Hepatocyte (in vitro differentiated cells): ENCODE data around the gene GPRC5D. TPM values are rescaled to one million over a fixed set of nuclear protein-coding genes. Genes with fewer than 3 reads are reported as not detected.

Experiments
- DNase-seq: peaks from one replicate; pipeline ENCODE4 v3.0.0-alpha.2; 2016; ENCODE audit warnings: low spot score
- H2AFZ ChIP-seq: fragments of 200-600 bp; sonication (generic); 2 replicates; pipeline ENCODE4 v1.6.0; 2016; ENCODE audit warnings: antibody characterized with exemption, mild to moderate bottlenecking
- H3K27ac ChIP-seq: fragments of 200-600 bp; sonication (generic); 2 replicates; pipeline ENCODE4 v1.5.1; 2016; ENCODE audit warnings: mild to moderate bottlenecking
- H3K27me3 ChIP-seq: fragments of 200-600 bp; sonication (generic); 2 replicates; pipeline ENCODE4 v1.6.1; 2016
- H3K36me3 ChIP-seq: fragments of 200-600 bp; sonication (generic); replicated peaks from 2 replicates; pipeline ENCODE4 v1.5.1; 2016; ENCODE audit warnings: low read depth; ENCODE audit not compliant: insufficient read depth
- H3K4me1 ChIP-seq: fragments of 200-600 bp; sonication (generic); 2 replicates; pipeline ENCODE4 v1.5.1; 2016; ENCODE audit warnings: mild to moderate bottlenecking, moderate library complexity; ENCODE audit not compliant: insufficient read depth
- H3K4me2 ChIP-seq: fragments of 200-600 bp; sonication (generic); 2 replicates; pipeline ENCODE4 v1.6.0; 2016
- H3K4me3 ChIP-seq: fragments of 200-600 bp; sonication (generic); 2 replicates; pipeline ENCODE4 v1.5.1; 2016; ENCODE audit warnings: mild to moderate bottlenecking
- H3K79me2 ChIP-seq: fragments of 200-600 bp; sonication (generic); 2 replicates; pipeline ENCODE4 v1.6.0; 2017; ENCODE audit warnings: mild to moderate bottlenecking
- H3K9me2 ChIP-seq: fragments of 200-600 bp; sonication (generic); replicated peaks from 2 replicates; pipeline ENCODE4 v1.6.0; 2017; ENCODE audit warnings: mild to moderate bottlenecking; ENCODE audit not compliant: insufficient read depth
- H3K9me3 ChIP-seq: fragments of 200-600 bp; sonication (generic); 2 replicates; pipeline ENCODE4 v1.5.1; 2016; ENCODE audit warnings: low read depth, mild to moderate bottlenecking
- H4K20me1 ChIP-seq: fragments of 200-600 bp; sonication (generic); 2 replicates; pipeline ENCODE4 v1.6.0; 2016; ENCODE audit warnings: mild to moderate bottlenecking; ENCODE audit not compliant: insufficient read depth, poor library complexity, severe bottlenecking
- CTCF ChIP-seq: fragments of 200-600 bp; sonication (generic); IDR thresholded peaks from 2 replicates; pipeline ENCODE4 v1.5.1; 2016; ENCODE audit warnings: antibody characterized with exemption, mild to moderate bottlenecking; ENCODE audit not compliant: poor library complexity
- EZH2 ChIP-seq: fragments of 200-600 bp; sonication (generic); IDR thresholded peaks from 2 replicates; pipeline ENCODE4 v1.6.1; 2016; ENCODE audit warnings: antibody characterized with exemption, mild to moderate bottlenecking, borderline replicate concordance
- EZH2phosphoT487 ChIP-seq: fragments of 200-600 bp; sonication (generic); IDR thresholded peaks from one replicate; pipeline ENCODE4 v1.6.1; 2018; ENCODE audit warnings: antibody characterized with exemption, mild to moderate bottlenecking, low read depth, moderate library complexity; ENCODE audit not compliant: unreplicated experiment, severe bottlenecking
- WGBS: methylation state at CpG from one replicate; pipeline ENCODE4 v1.1.6; 2016; ENCODE audit warnings: low lambda C conversion rate; ENCODE audit errors: missing lambda C conversion rate; 5-methylcytosine and 5-hydroxymethylcytosine counted together
- polyA plus RNA-seq: library from polyadenylated mRNA; unstranded; fragments of >200 nt; fragmentation: Nextera tagmentation; extraction: Ambion mirVana; gene quantifications from 2 replicates; pipeline ENCODE4 v1.2.1, GENCODE V29; 2016
- total RNA-seq: library from RNA; depleted of rRNA; stranded (reverse); fragments of >200 nt; gene quantifications from 2 replicates; pipeline ENCODE4 v1.2.3, GENCODE V29; 2014

GPRC5D gene
- total and polyA plus RNA-seq, 2 experiments from 2014 or later: not detected

GRCh38 chr12:12954878-12955625, 3.1 kb upstream of the GPRC5D start:
- no peaks in the 10 kb centered on the region for H3K9me2 ChIP-seq
- 98% methylated on average over 6 of the region's 6 CpGs for WGBS
- H3K4me1 ChIP-seq: no peaks in the 10 kb centered on the region
- TF ChIP-seq EZH2phosphoT487 (no peak), CTCF (no peak), EZH2 (no peak)
- H3K27me3 ChIP-seq: no peaks in the 10 kb centered on the region
- H3K79me2 ChIP-seq: no peaks in the 10 kb centered on the region
- no peaks in the 10 kb centered on the region for H3K9me3 ChIP-seq
- no peaks in the 10 kb centered on the region for H3K36me3 ChIP-seq
- no peak overlapping the region for H3K4me3 ChIP-seq
- no peak for DNase-seq
- H3K4me2 ChIP-seq: no peak overlapping the region
- H2AFZ ChIP-seq: no peak overlapping the region
- H4K20me1 ChIP-seq: no peaks in the 10 kb centered on the region
- no peak overlapping the region for H3K27ac ChIP-seq

GRCh38 chr12:12954356-12954755, 2.4 kb upstream of the GPRC5D start:
- 46% methylated on average over 4 of the region's 4 CpGs for WGBS
- H3K27me3 ChIP-seq: no peaks in the 10 kb centered on the region

GRCh38 chr12:12951504-12951903, 466 bp downstream of the GPRC5D start:
- no peak overlapping the region for H3K4me2 ChIP-seq
- no peaks in the 10 kb centered on the region for H4K20me1 ChIP-seq
- H3K9me3 ChIP-seq: no peaks in the 10 kb centered on the region
- H3K36me3 ChIP-seq: no peaks in the 10 kb centered on the region
- WGBS: 88% methylated on average over 1 of the region's 1 CpG
- no peaks in the 10 kb centered on the region for H3K79me2 ChIP-seq
- no peak for DNase-seq
- TF ChIP-seq EZH2phosphoT487 (no peak), CTCF (no peak), EZH2 (no peak)
- H3K4me3 ChIP-seq: no peak overlapping the region
- H3K4me1 ChIP-seq: no peaks in the 10 kb centered on the region
- H2AFZ ChIP-seq: no peak overlapping the region
- no peaks in the 10 kb centered on the region for H3K27me3 ChIP-seq
- H3K27ac ChIP-seq: no peak overlapping the region
- no peaks in the 10 kb centered on the region for H3K9me2 ChIP-seq

More at GRCh38 chr12:12954356-12954755, 2.4 kb upstream of the GPRC5D start:
- no peaks in the 10 kb centered on the region for H3K36me3 ChIP-seq
- H3K4me2 ChIP-seq: no peak overlapping the region
- no peak overlapping the region for H3K27ac ChIP-seq
- TF ChIP-seq EZH2phosphoT487: no peak
- TF ChIP-seq CTCF: no peak
- TF ChIP-seq EZH2: no peak
- H3K9me2 ChIP-seq: no peaks in the 10 kb centered on the region
- H3K4me3 ChIP-seq: no peak overlapping the region
- H3K9me3 ChIP-seq: no peaks in the 10 kb centered on the region
- no peak for DNase-seq
- no peaks in the 10 kb centered on the region for H4K20me1 ChIP-seq
- H3K79me2 ChIP-seq: no peaks in the 10 kb centered on the region
- no peak overlapping the region for H2AFZ ChIP-seq
- H3K4me1 ChIP-seq: no peaks in the 10 kb centered on the region
